ENCODE measurements around the gene ARHGAP10.

Gene ARHGAP10

GRCh38 chr4:147770831-147771230 lies 38.9 kb downstream of the ARHGAP10 start:
- DNase-seq (ENCODE audit: low read depth), result no peak

DNA sequence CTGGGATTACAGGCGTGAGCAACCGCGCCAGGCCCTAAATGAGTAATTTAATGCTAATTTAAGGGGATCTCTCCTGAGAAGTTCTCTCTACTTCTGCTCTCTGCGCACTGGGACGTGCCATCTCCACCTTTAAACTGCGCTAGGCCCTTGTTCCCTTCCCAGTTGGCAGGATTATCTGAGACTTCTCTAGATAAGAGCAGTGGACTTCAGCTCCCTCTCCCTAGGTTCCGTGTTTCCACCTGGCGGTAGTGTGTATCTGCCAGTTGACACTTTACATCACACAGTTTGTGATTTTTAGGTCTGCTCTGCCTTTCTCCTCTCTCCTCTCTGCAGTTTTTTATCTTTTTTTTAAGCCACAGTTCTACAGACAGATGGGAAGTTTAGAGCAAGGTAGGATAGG lies 40.2 kb downstream of the ARHGAP10 start:
- no peak for DNase-seq (ENCODE audit: low read depth)

DNA sequence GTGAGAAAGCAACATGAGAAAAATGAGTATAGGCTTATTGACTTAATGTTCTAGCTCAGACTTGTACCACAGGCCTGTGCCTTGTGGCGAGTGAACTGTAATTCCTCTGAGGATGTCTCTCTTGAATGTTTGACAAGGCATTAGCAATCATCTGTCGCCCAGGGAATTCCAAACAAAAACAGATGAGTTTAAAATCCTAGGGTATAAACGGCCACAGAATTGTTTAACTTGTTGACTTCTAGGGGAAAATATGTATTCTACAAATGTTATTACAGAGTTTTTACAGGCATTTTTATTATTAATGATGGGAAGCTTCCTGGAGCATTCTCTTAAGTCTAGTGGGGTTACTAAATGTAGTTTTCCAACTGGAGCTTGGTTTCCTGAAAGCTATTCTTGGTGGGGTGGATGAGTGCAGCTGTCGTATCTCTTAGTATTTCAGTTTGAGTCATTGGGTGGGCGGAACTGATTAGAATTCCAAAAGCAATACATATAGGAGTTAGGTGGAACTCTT lies 40.6 kb downstream of the ARHGAP10 start:
- no peak for DNase-seq (ENCODE audit: low read depth)

DNA sequence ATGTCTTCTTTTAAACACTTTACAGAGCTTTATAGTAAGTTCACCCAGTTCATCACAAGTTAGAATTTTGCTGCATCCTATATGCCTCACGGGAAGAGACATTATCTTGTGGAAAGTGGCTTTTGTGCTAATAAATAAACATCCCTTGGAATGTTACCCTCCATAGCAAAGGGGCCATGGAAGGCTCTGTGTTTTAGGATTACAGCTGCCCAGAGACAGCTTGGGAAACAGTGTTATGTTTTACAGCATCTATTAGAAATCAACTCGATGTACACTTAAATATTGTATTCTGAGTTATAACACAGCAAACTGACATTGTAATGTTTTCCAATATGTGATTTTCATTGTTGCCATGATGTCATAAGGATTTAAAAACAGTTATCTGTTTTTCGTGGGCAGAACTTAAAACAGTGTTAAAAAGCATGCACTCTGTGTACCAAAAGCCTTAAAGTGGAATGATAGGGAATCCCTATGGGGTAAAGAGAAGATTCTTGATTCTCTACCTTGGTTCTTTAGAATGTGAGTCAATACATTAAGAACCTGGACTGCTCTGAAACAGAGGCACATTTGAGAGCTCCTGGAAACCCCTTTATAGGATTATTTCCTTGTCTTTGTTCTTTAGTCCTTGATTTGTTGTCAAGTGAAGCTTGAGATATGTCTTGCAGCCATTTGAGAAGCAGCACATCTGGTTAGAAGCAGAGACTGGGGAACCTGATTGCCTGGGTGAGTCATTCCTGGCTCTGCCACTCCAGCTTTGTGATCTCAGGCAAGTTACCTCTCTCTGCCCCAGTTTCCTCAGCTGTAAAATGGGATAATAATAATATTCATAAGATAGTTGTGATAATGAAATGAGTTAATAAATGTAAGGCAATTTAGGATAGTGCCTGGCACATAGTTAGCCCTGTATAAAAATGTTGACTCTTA lies 41.6 kb downstream of the ARHGAP10 start:
- no peak for DNase-seq (ENCODE audit: low read depth)

DNA sequence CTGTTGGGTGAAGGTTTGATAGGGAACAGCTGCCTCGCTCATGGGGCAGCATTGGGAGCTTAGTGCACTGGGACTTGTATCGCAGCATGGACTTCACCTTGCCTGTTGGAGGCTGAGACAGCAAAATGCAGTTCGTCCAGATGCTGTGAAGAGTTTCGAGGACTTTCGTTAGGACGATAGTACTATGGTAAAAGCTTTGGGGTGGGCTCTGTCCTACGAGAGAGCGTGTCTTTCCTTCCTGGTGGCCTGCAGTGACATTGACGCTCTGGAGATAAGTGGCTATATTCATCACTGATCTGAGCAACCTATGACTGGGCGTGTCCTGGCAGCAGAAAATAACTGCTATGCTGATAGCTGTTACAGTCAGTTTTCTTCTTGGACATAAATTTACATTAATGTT lies 44.8 kb downstream of the ARHGAP10 start:
- no peak for DNase-seq (ENCODE audit: low read depth)

DNA sequence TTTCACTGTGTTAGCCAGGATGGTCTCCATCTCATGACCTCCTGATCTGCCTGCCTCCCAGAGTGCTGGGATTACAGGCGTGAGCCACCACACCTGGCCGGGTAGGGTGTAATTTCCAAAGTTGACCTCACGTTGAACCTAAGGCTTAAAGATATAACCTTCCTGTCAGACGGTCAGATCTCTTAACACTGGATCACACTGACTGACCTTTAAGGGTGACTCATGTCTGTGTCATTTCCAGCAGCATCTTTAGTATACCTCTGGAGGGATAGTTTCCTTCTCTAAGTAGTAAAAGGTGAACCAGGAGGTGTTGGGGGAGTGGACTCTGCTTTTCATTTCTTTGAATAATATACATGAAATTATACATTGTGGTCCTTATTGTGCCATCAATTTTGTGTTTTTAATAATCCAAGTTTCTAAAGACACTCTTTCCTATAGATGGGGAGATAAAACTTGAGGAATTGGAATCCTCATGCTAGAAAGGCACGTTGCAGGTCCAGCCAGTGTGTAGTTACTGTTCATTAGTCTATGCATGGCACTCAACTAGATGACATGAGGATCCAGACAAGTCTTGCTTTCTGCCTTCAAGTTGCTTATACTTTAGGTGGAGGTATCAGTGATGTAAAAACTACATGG lies 45.7 kb downstream of the ARHGAP10 start:
- DNase-seq (ENCODE audit: low read depth), result no peak

DNA sequence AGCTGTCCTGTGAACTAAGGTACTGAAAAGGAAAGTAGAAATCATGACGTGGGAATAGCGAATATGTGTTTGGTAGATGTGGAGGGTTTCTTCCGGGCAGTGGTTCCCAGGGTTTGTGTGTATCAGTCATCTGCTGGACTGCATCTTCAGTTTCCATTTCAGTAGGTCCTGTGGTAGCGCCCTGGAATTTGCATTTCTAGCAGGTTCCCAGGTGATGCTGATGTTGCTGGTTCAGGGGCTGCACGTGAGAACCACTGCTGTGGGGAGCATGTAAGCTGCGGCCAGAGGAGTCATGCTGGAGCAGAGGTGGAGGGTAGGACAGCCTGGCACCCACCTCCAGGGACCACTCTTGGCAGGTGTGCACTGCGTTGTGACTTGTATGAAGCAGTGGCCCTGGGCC lies 47.1 kb downstream of the ARHGAP10 start:
- no peak for DNase-seq (ENCODE audit: low read depth)

DNA sequence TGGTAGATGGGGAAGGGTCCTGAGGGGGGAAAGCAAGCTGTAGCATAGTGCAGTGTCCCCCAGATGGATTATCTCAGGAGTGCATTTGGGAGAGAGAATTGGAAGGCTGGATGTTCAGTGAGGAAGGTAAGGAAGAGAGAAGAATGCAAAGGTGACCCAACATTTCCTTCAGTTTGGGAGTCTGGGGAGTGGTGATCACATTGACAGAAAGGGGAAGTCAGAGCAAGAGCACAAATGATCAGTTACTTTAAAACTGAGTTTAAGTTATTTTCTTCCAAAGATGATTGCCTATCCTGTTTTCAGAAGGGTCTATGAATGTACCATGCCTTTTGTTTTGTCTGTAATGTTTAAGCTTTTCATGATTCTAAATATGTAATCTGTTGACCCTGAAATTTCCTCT lies 47.6 kb downstream of the ARHGAP10 start:
- no peak for DNase-seq (ENCODE audit: low read depth)

DNA sequence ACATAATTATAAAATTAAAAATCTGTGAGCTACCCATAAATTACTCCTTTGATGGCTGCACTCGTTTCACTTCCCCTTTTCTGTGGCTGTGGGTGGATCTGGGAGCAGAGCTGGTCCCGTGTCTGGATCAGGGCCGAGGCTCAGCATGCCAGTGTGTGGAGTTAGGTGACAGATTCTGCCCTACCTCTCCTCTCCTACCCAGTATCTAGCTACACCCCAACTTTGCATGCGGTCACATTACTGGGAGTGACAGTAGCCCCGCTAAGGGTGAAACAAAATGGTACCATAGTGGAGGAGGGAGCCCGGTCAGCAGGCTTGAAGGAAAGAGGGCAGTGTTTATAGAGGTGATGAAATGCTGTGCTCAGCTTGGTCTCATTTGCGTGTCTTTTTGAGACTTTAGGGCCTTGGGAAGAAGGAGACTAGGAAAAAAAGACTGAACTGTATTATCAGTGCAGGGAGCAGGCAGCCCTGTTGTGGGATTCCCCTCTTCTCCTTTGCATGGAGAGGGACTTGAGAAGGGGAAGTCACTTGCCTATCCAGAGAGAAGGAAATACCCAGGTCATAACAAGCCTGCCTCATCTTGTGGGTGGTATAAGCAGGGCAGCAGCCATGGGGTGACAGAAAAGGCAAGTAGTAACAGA lies 48.4 kb downstream of the ARHGAP10 start:
- no peak for DNase-seq (ENCODE audit: low read depth)

DNA sequence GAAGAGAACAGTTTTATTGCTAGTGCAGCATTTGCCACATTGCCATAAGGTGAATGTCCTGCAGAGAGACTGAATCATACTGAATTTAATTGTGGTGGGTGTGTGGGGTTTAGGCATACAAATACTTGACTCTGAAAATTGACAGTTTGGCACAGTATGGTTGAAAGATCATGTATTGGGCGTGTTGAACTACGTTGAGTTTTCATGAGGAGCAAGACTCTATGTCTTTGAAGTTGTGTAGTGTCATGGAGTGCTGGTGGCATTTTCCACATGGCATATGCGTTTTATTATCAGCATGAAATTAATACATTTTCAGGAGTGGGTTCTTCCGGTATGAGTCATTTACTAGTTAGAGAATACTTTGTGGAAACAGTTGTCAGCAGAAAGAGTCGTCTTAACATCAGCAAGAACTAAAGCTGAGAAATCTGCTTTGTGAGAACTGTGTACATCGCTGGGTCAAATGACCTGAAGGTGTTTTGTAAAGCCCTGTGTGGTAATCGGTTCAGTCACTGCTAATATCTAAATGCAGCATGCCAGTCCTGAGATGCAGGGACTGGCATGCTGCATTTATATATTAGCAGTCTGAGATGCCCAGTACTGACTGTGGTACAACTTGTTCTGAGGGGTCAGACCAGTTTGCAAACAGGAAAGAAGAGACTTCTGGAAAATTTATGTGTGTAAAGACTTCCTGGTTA lies 50.3 kb downstream of the ARHGAP10 start:
- no peak for DNase-seq (ENCODE audit: low read depth)

DNA sequence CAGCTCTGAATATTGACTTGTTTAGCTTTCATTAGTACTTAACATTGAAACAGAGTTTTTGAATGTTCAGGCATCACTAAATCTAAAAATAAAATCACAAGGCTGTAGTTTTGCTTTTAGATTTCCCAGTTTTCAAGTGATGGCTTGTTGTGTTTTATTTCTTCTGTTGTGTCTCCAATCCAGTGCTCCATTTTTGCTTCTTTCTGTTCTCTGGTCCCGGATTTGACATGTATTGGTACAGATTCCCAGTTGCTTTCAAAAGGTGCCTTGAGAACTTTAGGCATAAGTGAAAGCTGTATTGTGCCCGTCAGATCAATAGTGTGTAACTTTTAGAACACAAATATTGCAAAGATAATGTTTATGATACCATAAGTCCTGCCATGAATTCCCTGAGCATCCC lies 53.2 kb downstream of the ARHGAP10 start:
- DNase-seq (ENCODE audit: low read depth), result no peak

DNA sequence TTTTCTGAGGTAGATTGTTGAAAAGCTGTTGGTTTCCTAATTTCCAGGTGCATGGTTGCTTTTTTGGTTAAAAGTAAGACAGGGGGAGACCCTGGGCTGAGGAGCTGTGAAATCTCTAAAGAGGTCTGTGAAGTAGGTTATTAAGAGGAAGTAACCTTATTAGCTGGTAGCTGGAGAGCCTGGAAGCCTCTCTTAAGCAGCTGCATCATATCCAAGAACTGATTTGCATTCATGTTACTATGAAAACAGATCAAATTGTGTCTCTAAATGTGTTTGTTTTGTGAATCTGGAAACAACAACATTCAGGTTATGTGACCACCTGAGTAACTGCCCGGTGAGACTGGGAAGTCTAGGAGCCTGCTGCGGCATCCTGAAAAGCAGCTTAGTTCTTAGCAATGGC lies 54.1 kb downstream of the ARHGAP10 start:
- DNase-seq (ENCODE audit: low read depth), result no peak

DNA sequence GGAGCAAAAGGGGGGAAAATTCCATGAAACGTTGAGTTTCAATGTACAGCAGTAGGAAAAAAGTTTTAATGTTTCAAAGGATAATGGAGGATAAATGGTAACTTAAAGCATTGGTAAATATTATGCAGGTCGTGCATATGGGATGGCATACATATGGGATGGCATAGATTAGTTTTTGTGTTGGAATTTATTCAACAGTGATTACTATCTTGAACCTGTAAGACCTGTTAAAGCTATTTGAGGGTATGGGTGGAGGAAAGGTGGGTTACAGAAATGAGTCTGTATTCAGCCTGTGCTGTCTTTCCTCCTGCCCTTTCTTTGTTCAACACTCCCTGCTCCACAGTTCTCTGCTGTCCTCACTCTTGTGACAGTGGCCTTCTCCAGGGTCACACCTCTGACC lies 54.6 kb downstream of the ARHGAP10 start:
- DNase-seq (ENCODE audit: low read depth), result no peak

DNA sequence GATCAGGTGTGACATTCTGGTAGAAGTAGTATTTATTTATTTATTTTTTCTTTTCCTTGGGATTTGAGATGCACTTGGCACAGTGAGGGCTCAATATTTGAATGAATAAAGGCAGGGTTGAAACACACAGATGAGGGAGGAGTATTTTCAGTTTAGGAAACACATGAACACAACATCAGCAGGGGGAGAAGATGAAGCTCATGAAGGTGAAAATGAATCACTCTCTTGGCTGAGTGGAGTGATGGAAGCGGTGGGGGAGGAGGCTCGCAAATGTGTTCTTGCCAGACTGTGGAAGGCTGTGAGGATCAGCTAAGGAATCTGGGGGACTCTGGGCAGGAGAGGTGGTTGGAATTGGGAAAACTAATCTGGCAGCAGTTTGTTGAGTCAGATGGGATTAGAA lies 55.3 kb downstream of the ARHGAP10 start:
- no peak for DNase-seq (ENCODE audit: low read depth)

- DNase-seq (ENCODE audit: low read depth), result no peak
Observed at GRCh38 chr4:147788791-147789190, 56.9 kb downstream of the ARHGAP10 start.

DNA sequence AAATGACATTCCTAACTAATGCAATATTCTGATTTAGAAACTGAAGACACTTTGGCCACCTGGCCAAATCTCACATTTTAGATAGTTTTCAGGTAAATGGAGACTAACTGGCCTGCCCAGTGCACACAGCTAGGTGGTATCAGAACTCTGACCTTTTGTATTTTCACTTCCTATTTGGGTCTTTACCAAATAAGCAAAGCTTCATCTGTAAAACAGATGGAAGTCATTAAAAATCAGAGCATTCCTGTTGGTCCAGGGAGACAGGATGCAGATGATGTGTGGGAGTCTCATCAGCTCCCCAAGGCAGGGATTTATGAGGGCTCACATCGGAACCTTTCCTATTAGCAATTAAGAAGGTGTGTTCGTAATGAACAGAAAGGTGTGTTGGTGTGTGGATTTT lies 57.7 kb downstream of the ARHGAP10 start:
- no peak for DNase-seq (ENCODE audit: low read depth)

DNA sequence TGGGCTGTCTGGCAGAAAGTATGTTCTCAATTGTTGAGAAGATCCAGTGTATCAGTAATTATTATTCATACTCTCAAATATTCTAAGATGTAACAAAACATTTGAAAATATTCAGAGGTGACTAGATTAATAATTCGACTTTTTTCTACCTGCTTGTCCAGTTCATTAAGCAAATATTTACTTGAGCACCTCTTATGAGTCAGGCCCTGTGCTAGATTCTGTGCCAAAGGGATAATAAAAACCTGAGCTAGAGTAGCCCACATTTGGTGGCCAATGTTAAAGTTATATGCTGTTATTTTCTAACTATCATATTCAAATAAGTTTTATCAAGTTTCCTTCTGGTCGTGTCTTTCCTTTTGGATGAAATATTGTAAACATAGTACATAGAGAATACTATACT lies 58.5 kb downstream of the ARHGAP10 start:
- DNase-seq (ENCODE audit: low read depth), result no peak

GRCh38 chr4:147791341-147791740 lies 59.5 kb downstream of the ARHGAP10 start:
- no peak for DNase-seq (ENCODE audit: low read depth)

DNA sequence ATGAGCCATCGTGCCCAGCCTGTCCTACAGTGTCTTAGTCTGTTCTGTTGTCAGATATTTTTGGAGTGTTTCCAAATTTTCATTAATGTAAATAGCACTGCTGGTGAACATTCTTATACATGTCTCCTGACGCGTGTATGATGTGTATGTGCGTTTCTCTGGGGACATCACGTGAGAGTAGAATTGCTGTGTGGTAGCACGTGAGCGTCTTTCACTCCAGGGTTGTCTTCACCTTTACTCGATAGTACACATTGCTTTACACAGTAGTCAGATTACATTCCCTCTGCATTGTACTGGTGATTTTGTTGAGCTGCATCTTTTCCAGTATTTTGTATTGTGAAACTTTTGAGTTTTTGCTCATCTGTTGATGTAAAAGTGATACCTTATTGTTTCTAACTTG lies 60.0 kb downstream of the ARHGAP10 start:
- DNase-seq (ENCODE audit: low read depth), result no peak

GRCh38 chr4:147793569-147794313 lies 61.9 kb downstream of the ARHGAP10 start:
- DNase-seq (ENCODE audit: low read depth), result no peak

DNA sequence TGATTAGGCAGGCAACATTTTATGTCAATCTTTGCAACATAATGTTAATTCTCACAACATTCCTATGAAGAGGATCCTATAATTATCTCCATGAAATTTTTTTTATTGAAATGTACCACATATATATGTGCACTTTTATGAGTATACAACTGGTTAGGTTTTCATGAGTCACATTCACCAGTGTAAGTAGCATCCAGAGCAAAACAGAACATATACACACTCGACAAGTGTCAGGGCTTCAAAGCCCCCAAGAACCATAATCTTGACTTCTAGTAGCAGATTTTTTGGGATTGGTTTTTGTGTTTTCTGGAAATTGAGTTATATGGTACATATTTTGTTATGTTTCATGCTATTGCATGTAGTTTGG lies 62.4 kb downstream of the ARHGAP10 start:
- no peak for DNase-seq (ENCODE audit: low read depth)

Measured in stimulated activated CD8-positive, alpha-beta memory T cell treated with anti-CD3 and anti-CD28 coated beads, Interleukin-7, amount 100 ng/mL, for 24 hours (primary cell).